ENCODE data around the gene TBCK. TPM values are rescaled to one million over a fixed set of nuclear protein-coding genes. Genes with fewer than 3 reads are reported as not detected.

TBCK gene
- total RNA-seq, 1 donor from 2014 or later: 12.0 TPM

GRCh38 chr4:106201373-106201772 is 114.6 kb downstream of the TBCK start:
- H3K27me3 ChIP-seq (ENCODE audit: control insufficient read depth, insufficient read depth, low read length): no peaks in the 10 kb centered on the region
- H3K4me3 ChIP-seq (ENCODE audit: low read depth, low read length): no peak overlapping the region
- H3K36me3 ChIP-seq (ENCODE audit: control insufficient read depth, insufficient read depth, low read length): no peaks in the 10 kb centered on the region
- peak; percentile 52 for TF ChIP-seq CTCF (IDR thresholded peaks at IDR 0.05; ENCODE audit: insufficient read depth, low read length, poor library complexity, severe bottlenecking)
- no peak for DNase-seq (ENCODE audit: low read depth)

GRCh38 chr4:106195435-106195950 is 120.5 kb downstream of the TBCK start:
- H3K36me3 ChIP-seq (ENCODE audit: control insufficient read depth, insufficient read depth, low read length): no peaks in the 10 kb centered on the region
- H3K4me3 ChIP-seq (ENCODE audit: low read depth, low read length): no peak overlapping the region
- TF ChIP-seq CTCF (IDR thresholded peaks at IDR 0.05; ENCODE audit: insufficient read depth, low read length, poor library complexity, severe bottlenecking): no peak
- no peak for DNase-seq (ENCODE audit: low read depth)
- H3K27me3 ChIP-seq (ENCODE audit: control insufficient read depth, insufficient read depth, low read length): no peaks in the 10 kb centered on the region

GRCh38 chr4:106194801-106195200 is 121.2 kb downstream of the TBCK start:
- Histone ChIP-seq H3K27me3 (ENCODE audit: control insufficient read depth, insufficient read depth, low read length) (no peaks in the 10 kb centered on the region), H3K4me3 (ENCODE audit: low read depth, low read length) (no peak overlapping the region), H3K36me3 (ENCODE audit: control insufficient read depth, insufficient read depth, low read length) (no peaks in the 10 kb centered on the region)
- no peak for TF ChIP-seq CTCF (IDR thresholded peaks at IDR 0.05; ENCODE audit: insufficient read depth, low read length, poor library complexity, severe bottlenecking)
- DNase-seq (ENCODE audit: low read depth): no peak

- no peak for DNase-seq (ENCODE audit: low read depth)
- no peak for TF ChIP-seq CTCF (IDR thresholded peaks at IDR 0.05; ENCODE audit: insufficient read depth, low read length, poor library complexity, severe bottlenecking)
- Histone ChIP-seq H3K4me3 (ENCODE audit: low read depth, low read length) (no peak overlapping the region), H3K36me3 (ENCODE audit: control insufficient read depth, insufficient read depth, low read length) (no peaks in the 10 kb centered on the region), H3K27me3 (ENCODE audit: control insufficient read depth, insufficient read depth, low read length) (no peaks in the 10 kb centered on the region)
Measured at GRCh38 chr4:106192131-106192530, 123.9 kb downstream of the TBCK start.

GRCh38 chr4:106186201-106186600 is 129.8 kb downstream of the TBCK start:
- Histone ChIP-seq H3K4me3 (ENCODE audit: low read depth, low read length) (no peak overlapping the region), H3K36me3 (ENCODE audit: control insufficient read depth, insufficient read depth, low read length) (no peaks in the 10 kb centered on the region), H3K27me3 (ENCODE audit: control insufficient read depth, insufficient read depth, low read length) (no peaks in the 10 kb centered on the region)
- TF ChIP-seq CTCF (IDR thresholded peaks at IDR 0.05; ENCODE audit: insufficient read depth, low read length, poor library complexity, severe bottlenecking): no peak
- DNase-seq (ENCODE audit: low read depth): no peak

GRCh38 chr4:106183551-106183950 is 132.5 kb downstream of the TBCK start:
- Histone ChIP-seq H3K4me3 (ENCODE audit: low read depth, low read length) (no peak overlapping the region), H3K36me3 (ENCODE audit: control insufficient read depth, insufficient read depth, low read length) (no peaks in the 10 kb centered on the region), H3K27me3 (ENCODE audit: control insufficient read depth, insufficient read depth, low read length) (no peaks in the 10 kb centered on the region)
- no peak for DNase-seq (ENCODE audit: low read depth)
- no peak for TF ChIP-seq CTCF (IDR thresholded peaks at IDR 0.05; ENCODE audit: insufficient read depth, low read length, poor library complexity, severe bottlenecking)

All from kidney epithelial cell (primary cell).